ENCODE data around the gene RAB26.
"Not testable (repeated sequence)": the region's sequence is repeated elsewhere in the genome, so short reads cannot be mapped to it uniquely, and the experiment has no call there.

RAB26 gene

DNA sequence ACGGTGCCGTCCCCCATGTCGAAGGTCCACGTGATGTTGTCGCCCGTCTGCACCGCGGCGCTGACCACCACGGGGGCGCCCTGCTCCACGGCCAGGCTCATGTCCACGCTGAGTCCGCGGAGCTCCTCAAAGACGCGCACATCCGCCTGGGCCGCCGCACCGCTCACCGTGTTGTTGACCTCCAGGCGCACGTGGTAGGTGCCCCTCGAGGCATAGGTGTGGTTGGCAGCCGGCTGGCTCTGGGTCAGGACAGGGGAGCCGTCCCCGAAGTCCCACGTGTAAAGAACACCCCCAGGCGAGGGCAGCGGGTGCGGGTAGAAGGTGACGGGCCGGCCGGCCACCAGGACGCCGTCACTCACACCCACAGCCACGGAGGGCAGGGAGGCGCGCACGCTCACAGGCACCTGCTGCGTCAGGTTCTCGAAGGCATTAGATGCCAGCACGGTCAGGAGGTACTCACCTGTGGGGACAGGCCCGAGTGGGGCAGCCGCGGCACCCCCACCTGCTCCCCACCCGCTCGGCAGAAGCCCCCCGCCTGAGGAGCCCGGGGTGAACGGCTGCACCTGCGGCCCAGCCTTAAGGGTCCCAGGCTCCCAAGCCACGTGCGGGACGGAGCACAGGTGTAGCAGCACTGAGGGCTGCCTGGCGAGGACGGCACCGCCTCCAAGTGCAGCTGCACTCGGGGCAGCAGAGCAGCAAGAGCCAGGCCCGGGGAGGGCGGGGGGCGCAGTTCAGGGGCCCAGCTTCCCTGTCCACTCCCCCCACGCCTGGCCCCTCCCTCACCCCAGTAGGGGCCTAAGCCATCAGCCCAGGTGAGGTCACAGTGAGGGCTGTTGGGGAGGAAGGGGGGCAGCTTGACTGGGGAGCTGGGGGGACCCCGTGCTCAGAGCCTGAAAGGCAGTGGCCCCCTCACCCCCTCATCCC lies 36.8 kb upstream of the RAB26 start:
- H3K27me3 ChIP-seq (ENCODE audit: low read depth); in situ Hi-C loops (cut with MboI; ENCODE audit: low sequenced_read_pairs); DNase-seq (ENCODE audit: low spot score in 2 of 2); H3K36me3 ChIP-seq (replicated peaks); H3K4me3 ChIP-seq; H3K9me3 ChIP-seq; H3K4me1 ChIP-seq: not testable (repeated sequence)

DNA sequence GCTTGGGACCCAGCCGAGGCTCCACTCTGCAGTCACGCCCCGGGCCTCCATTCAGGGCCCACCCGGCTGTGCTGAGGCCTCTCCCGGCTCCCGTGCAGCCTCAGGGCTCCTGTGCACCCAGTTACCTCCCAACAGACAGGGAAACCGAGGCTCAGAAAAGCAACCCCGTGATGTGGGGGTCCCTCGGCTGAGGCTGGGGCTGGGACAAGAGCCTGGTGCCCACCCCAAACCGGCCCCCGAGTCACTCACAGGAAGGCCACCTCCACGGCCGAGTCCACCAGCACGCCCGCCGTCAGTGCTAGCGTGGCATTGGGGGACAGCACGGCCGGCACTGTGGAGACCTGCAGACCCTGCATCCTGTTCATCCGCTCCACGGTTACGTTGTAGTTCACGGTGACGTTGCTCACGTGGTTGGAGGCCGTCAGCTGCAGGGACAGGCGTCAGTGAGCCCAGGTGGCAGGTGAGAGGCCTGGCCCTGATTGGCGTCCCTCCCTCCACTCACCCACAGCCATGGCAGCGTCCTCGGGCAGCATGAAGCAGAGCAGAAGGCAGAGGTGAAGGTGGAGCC lies 35.8 kb upstream of the RAB26 start:
- in situ Hi-C loops (cut with MboI; ENCODE audit: low sequenced_read_pairs); H3K36me3 ChIP-seq (replicated peaks); DNase-seq (ENCODE audit: low spot score in 2 of 2); H3K27me3 ChIP-seq (ENCODE audit: low read depth); H3K9me3 ChIP-seq; H3K4me1 ChIP-seq; H3K4me3 ChIP-seq: not testable (repeated sequence)

- H3K4me3 ChIP-seq; DNase-seq (ENCODE audit: low spot score in 2 of 2); H3K4me1 ChIP-seq; H3K9me3 ChIP-seq; H3K36me3 ChIP-seq (replicated peaks); H3K27me3 ChIP-seq (ENCODE audit: low read depth); in situ Hi-C loops (cut with MboI; ENCODE audit: low sequenced_read_pairs): not testable (repeated sequence)
Observed at GRCh38 chr16:2114225-2114624, 34.2 kb upstream of the RAB26 start.

DNA sequence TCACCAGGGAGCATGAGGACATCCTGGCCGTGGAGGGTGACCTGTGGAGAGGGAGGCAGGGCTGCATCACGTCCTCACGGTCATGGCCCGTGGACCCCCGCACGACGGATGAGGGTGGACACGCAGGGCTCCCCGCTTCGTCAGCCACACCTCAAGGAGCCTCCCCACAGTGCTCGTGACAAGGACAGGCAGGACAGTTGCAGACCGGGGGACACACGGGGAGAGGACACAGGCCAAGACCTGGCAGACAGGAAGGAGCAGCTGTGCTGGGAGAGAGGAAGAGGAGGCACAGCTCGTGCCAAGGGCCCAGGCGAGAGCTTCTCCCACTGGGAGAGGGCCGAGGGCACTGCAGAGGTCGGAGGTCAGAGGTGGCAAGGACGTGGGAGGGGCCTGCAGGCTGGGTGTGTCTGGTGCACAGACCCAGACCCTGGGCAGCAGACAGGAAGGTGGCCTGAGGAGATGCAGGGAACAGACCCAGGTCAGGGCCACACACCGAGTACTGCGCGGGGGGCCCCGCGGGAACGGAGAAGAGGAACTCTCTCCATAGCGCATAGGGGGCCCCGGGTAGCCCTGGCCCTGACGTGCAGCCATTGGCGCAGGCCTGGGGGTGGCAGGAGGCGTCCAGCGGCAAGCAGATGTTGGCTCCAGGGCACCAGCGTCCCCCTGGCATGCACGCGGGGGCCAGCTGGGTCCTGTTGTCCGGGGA lies 33.4 kb upstream of the RAB26 start:
- H3K27me3 ChIP-seq (ENCODE audit: low read depth); H3K4me1 ChIP-seq; DNase-seq (ENCODE audit: low spot score in 2 of 2); H3K36me3 ChIP-seq (replicated peaks); in situ Hi-C loops (cut with MboI; ENCODE audit: low sequenced_read_pairs); H3K4me3 ChIP-seq; H3K9me3 ChIP-seq: not testable (repeated sequence)

GRCh38 chr16:2115591-2115973 lies 32.8 kb upstream of the RAB26 start:
- in situ Hi-C loops (cut with MboI; ENCODE audit: low sequenced_read_pairs), result no loop called here
- Histone ChIP-seq H3K9me3 (no peaks in the 10 kb centered on the region), H3K4me3 (no peak overlapping the region), H3K27me3 (ENCODE audit: low read depth) (no peaks in the 10 kb centered on the region), H3K4me1 (no peaks in the 10 kb centered on the region), H3K36me3 (replicated peaks) (no peaks in the 10 kb centered on the region; the same call in 1 of the 2 replicates)
- no peak for DNase-seq (ENCODE audit: low spot score in 2 of 2)

GRCh38 chr16:2116428-2116827 lies 32.0 kb upstream of the RAB26 start:
- H3K4me3 ChIP-seq; H3K36me3 ChIP-seq (replicated peaks); H3K27me3 ChIP-seq (ENCODE audit: low read depth); DNase-seq (ENCODE audit: low spot score in 2 of 2); in situ Hi-C loops (cut with MboI; ENCODE audit: low sequenced_read_pairs); H3K4me1 ChIP-seq; H3K9me3 ChIP-seq: not testable (repeated sequence)

DNA sequence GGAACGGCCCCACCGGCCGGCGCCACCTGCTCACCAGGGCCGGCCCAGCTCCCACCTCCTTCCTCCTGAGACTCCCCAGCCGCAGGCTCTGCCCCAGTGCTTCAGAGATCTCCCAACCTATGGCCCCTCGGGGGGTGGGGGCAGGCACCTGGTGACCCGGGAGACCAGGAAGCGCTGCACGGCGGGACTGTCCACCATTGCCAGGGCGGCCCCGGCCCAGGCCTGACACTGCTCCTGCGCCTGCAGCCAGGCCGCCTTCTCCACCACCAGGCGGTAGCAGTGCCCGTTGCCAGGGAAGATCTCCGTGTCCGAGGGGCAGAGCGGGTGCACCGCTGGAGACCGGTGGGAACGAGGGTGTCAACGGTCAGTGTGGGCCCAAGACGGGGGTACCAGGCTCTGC lies 31.1 kb upstream of the RAB26 start:
- DNase-seq (ENCODE audit: low spot score in 2 of 2); H3K9me3 ChIP-seq; H3K4me1 ChIP-seq; H3K27me3 ChIP-seq (ENCODE audit: low read depth); in situ Hi-C loops (cut with MboI; ENCODE audit: low sequenced_read_pairs); H3K36me3 ChIP-seq (replicated peaks); H3K4me3 ChIP-seq: not testable (repeated sequence)

- in situ Hi-C loops (cut with MboI; ENCODE audit: low sequenced_read_pairs); H3K9me3 ChIP-seq; H3K27me3 ChIP-seq (ENCODE audit: low read depth); H3K36me3 ChIP-seq (replicated peaks); DNase-seq (ENCODE audit: low spot score in 2 of 2); H3K4me3 ChIP-seq; H3K4me1 ChIP-seq: not testable (repeated sequence)
Observed at GRCh38 chr16:2117960-2118722, 30.3 kb upstream of the RAB26 start.

GRCh38 chr16:2121325-2121724 lies 27.1 kb upstream of the RAB26 start:
- H3K36me3 ChIP-seq (replicated peaks); H3K4me1 ChIP-seq; DNase-seq (ENCODE audit: low spot score in 2 of 2); in situ Hi-C loops (cut with MboI; ENCODE audit: low sequenced_read_pairs); H3K9me3 ChIP-seq; H3K4me3 ChIP-seq; H3K27me3 ChIP-seq (ENCODE audit: low read depth): not testable (repeated sequence)

- no peaks in the 10 kb centered on the region for H3K9me3 ChIP-seq
- H3K4me1 ChIP-seq, result no peaks in the 10 kb centered on the region
- no peaks in the 10 kb centered on the region for H3K27me3 ChIP-seq (ENCODE audit: low read depth)
- no peaks in the 10 kb centered on the region for H3K36me3 ChIP-seq (replicated peaks)
- no peak overlapping the region for H3K4me3 ChIP-seq
- no peak for DNase-seq (ENCODE audit: low spot score in 2 of 2)
- in situ Hi-C loops (cut with MboI; ENCODE audit: low sequenced_read_pairs), result no loop called here
Observed at GRCh38 chr16:2121853-2122252, 26.6 kb upstream of the RAB26 start.

DNA sequence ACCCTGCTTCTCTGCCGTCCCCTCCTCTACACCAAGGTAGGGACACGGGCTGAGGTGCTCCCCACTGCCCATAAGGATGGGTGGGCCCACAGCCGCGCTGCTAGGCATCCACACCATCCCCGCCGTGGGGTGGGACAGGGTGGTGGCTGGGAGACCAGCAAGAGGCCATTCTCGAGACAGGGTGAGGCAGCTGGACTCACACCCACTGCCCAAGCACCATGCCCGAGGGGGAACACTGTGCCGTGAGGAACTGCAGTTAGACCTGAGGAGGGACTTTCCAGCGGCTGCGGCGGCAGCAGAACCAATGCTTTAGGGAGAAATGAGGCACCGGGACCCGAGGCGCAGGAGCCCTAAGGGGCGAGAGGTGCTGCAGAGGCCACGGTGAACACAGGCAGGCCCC lies 26.0 kb upstream of the RAB26 start:
- no peak for DNase-seq (ENCODE audit: low spot score in 2 of 2)
- Histone ChIP-seq H3K36me3 (replicated peaks) (no peaks in the 10 kb centered on the region), H3K27me3 (ENCODE audit: low read depth) (no peaks in the 10 kb centered on the region), H3K4me3 (no peak overlapping the region), H3K4me1 (no peaks in the 10 kb centered on the region), H3K9me3 (no peaks in the 10 kb centered on the region)
- in situ Hi-C loops (cut with MboI; ENCODE audit: low sequenced_read_pairs), result no loop called here

DNA sequence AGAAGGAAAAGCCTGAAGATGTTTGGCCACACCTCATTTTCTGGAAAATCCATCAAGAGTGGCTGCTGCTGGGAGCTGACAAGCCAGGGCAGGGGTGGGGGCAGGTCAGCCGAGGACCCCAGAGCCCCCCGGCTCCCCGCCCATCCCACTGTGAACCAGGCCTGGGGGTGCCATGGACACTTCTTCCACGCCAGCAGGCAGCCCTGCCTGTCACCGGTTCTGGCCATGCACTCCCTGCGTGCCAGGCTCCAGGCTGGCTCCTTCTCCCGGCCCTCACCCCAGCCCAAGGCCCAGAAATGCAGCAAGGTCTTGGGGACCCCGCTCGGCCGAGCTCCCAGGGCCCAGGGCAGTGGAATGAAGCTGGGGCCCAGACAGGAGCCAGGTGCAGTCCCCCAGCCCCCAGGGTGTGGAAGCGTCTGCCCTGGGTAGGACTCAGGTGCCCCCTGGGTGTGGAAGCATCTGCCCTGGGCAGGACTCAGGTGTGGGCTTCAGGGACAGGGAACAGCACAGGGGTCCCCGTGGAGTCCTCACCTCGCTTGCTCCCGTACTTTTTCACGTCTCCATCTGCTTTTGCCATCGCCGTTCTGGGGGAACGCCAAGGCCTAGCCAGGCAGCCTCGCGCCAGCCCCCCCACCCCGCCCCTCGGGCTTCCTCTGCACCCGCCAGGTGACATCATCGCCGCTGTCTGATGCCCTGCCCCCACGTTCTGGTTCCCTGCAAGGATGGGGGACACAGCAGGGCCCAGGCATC lies 25.3 kb upstream of the RAB26 start:
- not testable (repeated sequence) for H3K9me3 ChIP-seq; DNase-seq (ENCODE audit: low spot score in 2 of 2)

DNA sequence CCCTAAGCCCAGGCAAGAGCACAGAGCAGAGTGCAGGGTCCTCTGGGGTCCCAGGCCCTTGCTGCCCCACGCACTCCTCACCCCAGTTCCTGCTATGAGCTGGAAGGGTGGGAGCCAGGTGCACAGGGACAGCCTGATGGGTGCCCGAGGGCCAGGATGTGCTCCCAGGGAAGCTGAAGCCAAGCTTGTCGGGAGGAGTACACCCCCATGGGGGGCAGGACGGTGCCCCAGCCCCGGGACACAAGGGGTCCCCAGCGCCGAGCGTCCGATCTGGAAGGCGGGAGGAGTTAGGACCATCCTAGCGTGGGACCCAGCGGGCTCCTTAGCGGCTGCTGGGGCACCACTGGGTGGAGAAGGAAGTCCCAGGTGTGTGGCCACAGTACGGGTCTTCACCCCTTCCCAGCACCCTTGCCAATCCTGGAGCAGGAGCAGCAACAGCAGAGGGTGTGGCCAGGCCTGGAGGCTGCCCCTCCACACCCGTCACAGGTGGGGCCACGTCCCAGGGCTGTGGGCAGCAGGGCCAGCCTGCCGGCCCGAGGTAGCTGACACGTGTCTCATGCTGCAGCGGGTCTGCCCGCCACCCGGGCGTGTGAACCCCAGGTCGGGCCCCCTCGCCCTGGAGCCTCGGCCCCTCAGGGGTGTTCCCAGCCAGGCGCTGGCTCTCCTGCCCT lies 24.6 kb upstream of the RAB26 start:
- H3K4me3 ChIP-seq; DNase-seq (ENCODE audit: low spot score in 2 of 2); H3K36me3 ChIP-seq (replicated peaks); H3K4me1 ChIP-seq; H3K9me3 ChIP-seq; H3K27me3 ChIP-seq (ENCODE audit: low read depth); in situ Hi-C loops (cut with MboI; ENCODE audit: low sequenced_read_pairs): not testable (repeated sequence)

More for the DNA sequence above, 25.3 kb upstream of the RAB26 start:
- in situ Hi-C loops (cut with MboI; ENCODE audit: low sequenced_read_pairs); H3K27me3 ChIP-seq (ENCODE audit: low read depth); H3K4me3 ChIP-seq; H3K4me1 ChIP-seq; H3K36me3 ChIP-seq (replicated peaks): not testable (repeated sequence)

All from HAP-1 (cell line).